Common myeloid progenitor, CD34-positive (primary cell): ENCODE data around the gene SMURF1.

Source experiments
- CTCF ChIA-PET: fragments of 350-600 bp; sonication (Branson Sonifier 250); formaldehyde crosslinking; loops from one replicate; lab custom pipeline; 2021; ENCODE audit warnings: antibody characterized with exemption; lab: Charles Lee
- POLR2A ChIA-PET: fragments of 350-600 bp; sonication (Branson Sonifier 250); formaldehyde crosslinking; loops from one replicate; lab custom pipeline; 2021; ENCODE audit warnings: antibody characterized with exemption; lab: Charles Lee
- DNase-seq, 3 donors: peaks; one replicate each; pipeline versions ENCODE4 v3.0.0 to v3.0.0-alpha.2; 2013
- H3K27ac ChIP-seq, 2 experiments: 1 replicate in 1 of 2; 2 replicates in 1 of 2; pipeline ENCODE4 v1.7.0; 2013; ENCODE audit warnings: inconsistent platforms in 2 of 2, low read length in 2 of 2, mild to moderate bottlenecking in 2 of 2, low read depth in 1 of 2, moderate library complexity in 1 of 2; ENCODE audit not compliant: severe bottlenecking in 2 of 2, insufficient read depth in 1 of 2, poor library complexity in 1 of 2
- H3K27me3 ChIP-seq, 5 experiments: replicated peaks in 2 of 5; 1 replicate in 3 of 5; 2 replicates in 2 of 5; pipeline versions ENCODE4 v1.6.1 to v1.7.0; 2013; ENCODE audit warnings: low read length in 4 of 5, mild to moderate bottlenecking in 2 of 5, moderate library complexity in 2 of 5, inconsistent platforms in 1 of 5; ENCODE audit not compliant: insufficient read depth in 5 of 5, control insufficient read depth in 4 of 5
- H3K36me3 ChIP-seq, 4 experiments: 1 replicate in 2 of 4; 2 replicates in 2 of 4; pipeline versions ENCODE4 v1.6.1 to v1.7.0; 2013; ENCODE audit warnings: low read length in 3 of 4, control low read depth in 1 of 4, mild to moderate bottlenecking in 1 of 4; ENCODE audit not compliant: control insufficient read depth in 4 of 4, insufficient read depth in 4 of 4
- H3K4me1 ChIP-seq, 4 experiments: 1 replicate in 3 of 4; 2 replicates in 1 of 4; pipeline versions ENCODE4 v1.6.1 to v1.7.1; 2013; ENCODE audit warnings: low read length in 3 of 4, mild to moderate bottlenecking in 3 of 4, control low read depth in 1 of 4, inconsistent platforms in 1 of 4, moderate library complexity in 1 of 4; ENCODE audit not compliant: control insufficient read depth in 4 of 4, insufficient read depth in 4 of 4; ENCODE audit errors: control extremely low read depth in 1 of 4
- H3K4me3 ChIP-seq, 7 experiments: 1 replicate in 4 of 7; 2 replicates in 3 of 7; pipeline versions ENCODE4 v1.5.1 to v1.7.0; 2013; ENCODE audit warnings: mild to moderate bottlenecking in 7 of 7, low read length in 6 of 7, moderate library complexity in 6 of 7, inconsistent platforms in 2 of 7, low read depth in 2 of 7, control low read depth in 1 of 7; ENCODE audit not compliant: insufficient read depth in 4 of 7, control insufficient read depth in 1 of 7; ENCODE audit errors: extremely low read depth in 1 of 7
- H3K9me3 ChIP-seq, 5 experiments: 1 replicate in 4 of 5; 2 replicates in 1 of 5; pipeline versions ENCODE4 v1.6.1 to v1.7.1; 2013; ENCODE audit warnings: low read length in 4 of 5, mild to moderate bottlenecking in 2 of 5, inconsistent platforms in 1 of 5, low read depth in 1 of 5, moderate library complexity in 1 of 5; ENCODE audit not compliant: control insufficient read depth in 4 of 5, insufficient read depth in 2 of 5; ENCODE audit errors: control extremely low read depth in 1 of 5
- WGBS: methylation state at CpG from one replicate; pipeline ENCODE4 v1.1.5; 2013; ENCODE audit not compliant: insufficient coverage; 5-methylcytosine and 5-hydroxymethylcytosine counted together

SMURF1 gene

GRCh38 chr7:99021941-99022560 is 121.9 kb downstream of the SMURF1 start:
- Histone ChIP-seq H3K4me1 (peaks cover 0 to 8% (median 2%) of the 10 kb centered on the region in 4 experiments), H3K27me3 (no peaks in the 10 kb centered on the region), H3K36me3 (peaks cover 5 to 17% (median 16%) of the 10 kb centered on the region in 4 experiments), H3K27ac (no peak overlapping the region), H3K9me3 (no peaks in the 10 kb centered on the region), H3K4me3 (no peak overlapping the region)
- DNase-seq, result peak in 1 of 3 donors; percentile 40
- POLR2A ChIA-PET, result interaction anchor here (0.6 kb wide), 1 partner anchor 48 kb away, joined by 8 read pairs; no protein-coding TSS in a partner anchor
- CTCF ChIA-PET, result interaction anchor here (1.0 kb wide), 2 partner anchors 8 to 15 kb away, joined by 3 to 6 read pairs; no protein-coding TSS in a partner anchor
- 92% methylated on average over 1 of the region's 3 CpGs for WGBS

GRCh38 chr7:99020413-99020715 is 123.5 kb downstream of the SMURF1 start:
- Histone ChIP-seq H3K27me3 (no peaks in the 10 kb centered on the region), H3K36me3 (peaks cover 5 to 24% (median 21%) of the 10 kb centered on the region in 4 experiments), H3K9me3 (no peaks in the 10 kb centered on the region), H3K27ac (no peak overlapping the region), H3K4me1 (peaks cover 0 to 8% (median 2%) of the 10 kb centered on the region in 4 experiments), H3K4me3 (no peak overlapping the region)
- CTCF ChIA-PET, result interaction anchor here (1.2 to 1.7 kb wide), 3 partner anchors 14 to 19 kb away, joined by 3 to 7 read pairs (median 4); no protein-coding TSS in a partner anchor
- POLR2A ChIA-PET, result no interaction called here
- 100% methylated on average over 1 of the region's 3 CpGs for WGBS
- DNase-seq, result no peak

GRCh38 chr7:99019523-99020412 is 124.1 kb downstream of the SMURF1 start:
- H3K4me1 ChIP-seq, result peaks cover 0 to 8% (median 2%) of the 10 kb centered on the region in 4 experiments
- ChIA-PET POLR2A (no interaction called here), CTCF (interaction anchor here (1.4 to 1.7 kb wide), 2 partner anchors 17 to 20 kb away, joined by 4 to 7 read pairs; no protein-coding TSS in a partner anchor)
- no peaks in the 10 kb centered on the region for H3K27me3 ChIP-seq
- H3K36me3 ChIP-seq, result peaks cover 5 to 29% (median 24%) of the 10 kb centered on the region in 4 experiments
- 97% methylated on average over 11 of the region's 12 CpGs for WGBS
- no peak for DNase-seq
- no peak overlapping the region for H3K4me3 ChIP-seq
- no peak overlapping the region for H3K27ac ChIP-seq
- H3K9me3 ChIP-seq, result no peaks in the 10 kb centered on the region

- POLR2A ChIA-PET, result no interaction called here
- 90% methylated on average over 2 of the region's 8 CpGs for WGBS
- H3K36me3 ChIP-seq, result peaks cover 7 to 65% (median 54%) of the 10 kb centered on the region in 4 experiments
These were observed 127.7 kb downstream of the SMURF1 start for GRCh38 chr7:99016196-99016595.

GRCh38 chr7:99014113-99014985 is 129.6 kb downstream of the SMURF1 start:
- Histone ChIP-seq H3K4me1 (no peaks in the 10 kb centered on the region), H3K9me3 (no peaks in the 10 kb centered on the region), H3K27me3 (no peaks in the 10 kb centered on the region), H3K27ac (no peak overlapping the region), H3K4me3 (no peak overlapping the region), H3K36me3 (peaks cover 4 to 68% (median 57%) of the 10 kb centered on the region in 4 experiments)
- POLR2A ChIA-PET, result no interaction called here
- DNase-seq, result no peak
- over 99% methylated on average over 15 of the region's 18 CpGs for WGBS
- CTCF ChIA-PET, result interaction anchor here (0.5 to 1.9 kb wide), 3 partner anchors 8 to 118 kb away, joined by 3 to 6 read pairs (median 3); no protein-coding TSS in a partner anchor

More at GRCh38 chr7:99016196-99016595, 127.7 kb downstream of the SMURF1 start:
- Histone ChIP-seq H3K4me1 (no peaks in the 10 kb centered on the region), H3K27me3 (no peaks in the 10 kb centered on the region), H3K27ac (no peak overlapping the region), H3K9me3 (no peaks in the 10 kb centered on the region), H3K4me3 (no peak overlapping the region)
- CTCF ChIA-PET, result interaction anchor here (1.2 to 1.3 kb wide), 2 partner anchors 31 kb away, joined by 3 read pairs; no protein-coding TSS in a partner anchor
- no peak for DNase-seq

GRCh38 chr7:99013266-99014112 is 130.4 kb downstream of the SMURF1 start:
- ChIA-PET CTCF (interaction anchor here (1.2 to 1.9 kb wide), 2 partner anchors 8 to 9 kb away, joined by 3 to 6 read pairs; no protein-coding TSS in a partner anchor), POLR2A (no interaction called here)
- Histone ChIP-seq H3K9me3 (no peaks in the 10 kb centered on the region), H3K36me3 (peaks cover 4 to 72% (median 59%) of the 10 kb centered on the region in 4 experiments), H3K27ac (no peak overlapping the region), H3K4me1 (no peaks in the 10 kb centered on the region), H3K27me3 (no peaks in the 10 kb centered on the region), H3K4me3 (no peak overlapping the region)
- no peak for DNase-seq
- 98% methylated on average over 23 of the region's 25 CpGs for WGBS
